MCF 10A (cell line): ENCODE measurements around the gene SELL. TPM values are rescaled to one million over a fixed set of nuclear protein-coding genes. Genes with fewer than 3 reads are reported as not detected.

Source experiments
- BruUV-seq: library from RNA; stranded (reverse); fragments of 400-500 nt; replicated peaks from 2 replicates; lab custom pipeline; 2021; lab: Mats Ljungman, UMichigan
- CTCF ChIA-PET: fragments of 300-600 bp; sonication (Branson Sonifier 250); formaldehyde crosslinking; extraction: SDS; loops from one replicate; lab custom pipeline; 2021; ENCODE audit warnings: antibody characterized with exemption, inconsistent platforms; lab: Yijun Ruan, JAX
- POLR2A ChIA-PET: fragments of 300-600, 350-650 bp; sonication (Branson Sonifier 250); formaldehyde crosslinking; extraction: SDS; loops from one replicate; lab custom pipeline; 2020; ENCODE audit warnings: antibody characterized with exemption, inconsistent platforms; lab: Yijun Ruan, JAX
- DNase-seq: peaks from one replicate; pipeline ENCODE4 v3.0.0-alpha.2; 2018; ENCODE audit not compliant: unreplicated experiment
- H3K27ac Mint-ChIP-seq: one replicate; pipeline ENCODE4 v1.8.0; 2022; ENCODE audit warnings: mild to moderate bottlenecking, low read depth, mixed read lengths; ENCODE audit not compliant: unreplicated experiment
- H3K27me3 Mint-ChIP-seq: one replicate; pipeline ENCODE4 v1.8.0; 2022; ENCODE audit warnings: mixed read lengths; ENCODE audit not compliant: insufficient read depth, unreplicated experiment
- H3K36me3 Mint-ChIP-seq: one replicate; pipeline ENCODE4 v1.8.0; 2022; ENCODE audit warnings: mild to moderate bottlenecking, moderate library complexity, mixed read lengths; ENCODE audit not compliant: insufficient read depth, unreplicated experiment
- H3K4me1 Mint-ChIP-seq: one replicate; pipeline ENCODE4 v1.8.0; 2022; ENCODE audit warnings: mixed read lengths; ENCODE audit not compliant: insufficient read depth, unreplicated experiment
- H3K4me3 Mint-ChIP-seq: one replicate; pipeline ENCODE4 v1.8.0; 2022; ENCODE audit warnings: mild to moderate bottlenecking, moderate library complexity, mixed read lengths; ENCODE audit not compliant: unreplicated experiment
- H3K9me3 Mint-ChIP-seq: one replicate; pipeline ENCODE4 v1.8.0; 2022; ENCODE audit warnings: mixed read lengths; ENCODE audit not compliant: unreplicated experiment
- CTCF ChIP-seq: fragments of 200-600 bp; IDR thresholded peaks from one replicate; pipeline ENCODE4 v1.8.0; 2022; ENCODE audit warnings: antibody characterized with exemption, mild to moderate bottlenecking; ENCODE audit not compliant: unreplicated experiment
- intact Hi-C: fragments of 100-400 bp; cut with micrococcal nuclease; formaldehyde crosslinking; loops from 2 replicates; pipeline ENCODE4 v1.14.1; 2022
- total RNA-seq: library from RNA; stranded (reverse); gene quantifications from 2 replicates; pipeline ENCODE4 v1.2.3, GENCODE V29; 2022

SELL gene
- total RNA-seq, 1 experiment from 2014 or later, result not detected

DNA sequence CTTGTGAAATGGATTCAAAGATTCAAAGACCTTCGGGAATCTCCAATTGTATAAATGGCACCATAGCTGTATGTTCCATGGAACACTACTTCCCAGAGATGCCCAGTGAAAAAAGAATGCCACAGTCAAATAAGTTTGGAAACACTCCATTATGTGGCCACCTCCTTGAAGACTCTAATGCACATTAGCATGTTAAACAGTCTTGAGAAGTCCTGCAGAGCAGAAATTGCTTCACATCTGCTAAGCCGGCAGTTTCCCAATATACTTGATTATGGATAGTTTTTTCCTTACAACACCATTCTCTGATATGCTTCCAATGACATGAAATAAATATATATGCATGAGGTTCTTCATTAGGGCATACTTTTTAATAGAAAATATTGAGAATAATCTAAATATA is 35.1 kb upstream of the SELL start:
- DNase-seq, result no peak
- no peak overlapping the region for H3K27ac Mint-ChIP-seq
- no peaks in the 10 kb centered on the region for H3K9me3 Mint-ChIP-seq
- H3K4me1 Mint-ChIP-seq, result peaks cover 6% of the 10 kb centered on the region
- no peaks in the 10 kb centered on the region for H3K36me3 Mint-ChIP-seq
- BruUV-seq, result no TSS peak
- intact Hi-C loops, result no loop called here
- no peak overlapping the region for H3K4me3 Mint-ChIP-seq
- CTCF ChIA-PET, result interaction anchor here (0.6 to 0.7 kb wide), 2 partner anchors 29 to 35 kb away, joined by 3 to 4 read pairs; no protein-coding TSS in a partner anchor
- TF ChIP-seq CTCF, result no peak
- POLR2A ChIA-PET, result interaction anchor here (0.7 kb wide), 1 partner anchor 8 kb away, joined by 3 read pairs; no protein-coding TSS in a partner anchor
- H3K27me3 Mint-ChIP-seq, result no peaks in the 10 kb centered on the region

DNA sequence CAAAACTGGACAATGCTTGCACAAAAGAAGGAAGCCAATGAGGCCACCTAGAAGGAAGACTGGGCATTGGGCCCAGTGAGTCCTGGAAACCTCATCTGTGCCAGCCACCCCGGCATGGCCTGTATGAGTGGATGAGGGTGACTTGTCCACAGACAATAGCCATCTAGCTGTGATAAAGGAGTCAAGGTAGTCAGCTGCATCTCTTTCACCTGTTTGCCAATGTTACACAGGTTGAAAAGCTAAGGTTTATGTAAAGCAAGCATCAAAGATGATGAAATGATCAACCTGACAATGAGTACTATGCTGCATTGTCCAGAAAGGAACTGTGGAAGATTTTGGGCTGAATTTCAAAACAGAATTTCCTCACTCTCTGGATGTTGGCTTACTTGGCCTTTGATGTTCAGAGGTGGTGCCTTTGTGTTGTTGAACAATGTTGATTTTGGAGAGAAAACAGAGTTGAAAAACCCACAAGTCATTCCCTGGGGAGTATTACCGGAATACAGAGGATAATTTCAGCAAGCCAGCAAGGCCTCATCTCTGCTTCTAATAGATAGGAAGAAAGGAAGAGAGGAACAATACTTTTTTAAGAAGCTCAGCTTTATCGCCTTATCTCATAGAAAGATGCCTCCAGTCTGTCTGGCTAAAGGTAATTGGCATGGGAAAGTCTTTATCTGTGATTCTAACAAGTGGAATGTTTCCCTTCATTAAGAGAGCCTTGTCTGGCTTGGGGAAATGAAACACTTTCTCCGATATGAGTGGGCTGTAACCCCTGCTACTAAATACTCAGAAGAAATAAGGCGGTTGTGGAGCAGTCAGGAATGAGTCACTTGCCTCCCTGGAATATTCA is 33.8 kb upstream of the SELL start:
- H3K36me3 Mint-ChIP-seq, result no peaks in the 10 kb centered on the region
- TF ChIP-seq CTCF, result no peak
- no peak overlapping the region for H3K27ac Mint-ChIP-seq
- peaks cover 6% of the 10 kb centered on the region for H3K4me1 Mint-ChIP-seq
- DNase-seq, result peak; percentile 78
- no peak overlapping the region for H3K4me3 Mint-ChIP-seq
- no TSS peak for BruUV-seq
- POLR2A ChIA-PET, result interaction anchor here (0.6 kb wide), 1 partner anchor 27 kb away, joined by 3 read pairs; no protein-coding TSS in a partner anchor
- no peaks in the 10 kb centered on the region for H3K9me3 Mint-ChIP-seq
- CTCF ChIA-PET, result interaction anchor here (0.6 to 1.5 kb wide), 4 partner anchors 32 to 1330 kb away, joined by 3 to 4 read pairs (median 3); no protein-coding TSS in a partner anchor
- intact Hi-C loops, result no loop called here
- peaks cover 4% of the 10 kb centered on the region for H3K27me3 Mint-ChIP-seq

DNA sequence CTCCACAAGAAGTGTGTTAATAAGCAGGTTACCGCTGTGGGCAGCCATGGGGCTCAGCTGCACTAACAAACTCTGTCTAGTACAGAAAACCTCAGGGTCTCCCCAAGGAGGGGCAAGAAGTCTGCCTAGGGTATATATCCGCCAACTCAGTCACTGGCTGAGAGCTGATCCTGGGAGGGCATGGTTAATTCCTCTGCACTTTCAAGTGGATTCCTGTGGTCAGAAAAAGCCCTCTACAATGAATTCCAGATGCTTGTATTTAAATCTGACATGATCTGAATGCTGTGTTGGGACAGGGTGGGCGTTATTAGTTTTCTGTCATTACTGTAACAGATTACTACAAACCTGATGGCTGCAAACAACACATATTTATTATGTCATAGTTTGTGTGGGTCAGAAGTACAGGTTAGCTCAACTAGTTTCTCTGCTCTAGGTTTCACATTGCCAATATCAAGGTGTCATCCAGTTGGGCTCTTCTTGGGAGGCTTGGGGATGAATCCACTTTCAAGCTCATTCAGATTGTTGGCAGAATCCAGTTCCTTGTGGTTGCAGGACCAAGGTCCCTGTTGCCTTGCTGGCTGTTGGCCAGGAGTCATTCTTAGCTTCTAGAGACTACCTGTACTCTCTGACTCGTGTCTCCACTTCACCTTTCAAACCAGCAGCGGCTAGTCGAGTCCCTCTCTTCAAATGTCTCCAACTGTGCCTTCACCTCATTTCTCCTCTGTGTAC is 30.4 kb upstream of the SELL start:
- CTCF ChIA-PET, result interaction anchor here (1.5 to 2.1 kb wide), 2 partner anchors 30 to 52 kb away, joined by 3 to 9 read pairs; no protein-coding TSS in a partner anchor
- no peaks in the 10 kb centered on the region for H3K36me3 Mint-ChIP-seq
- H3K27me3 Mint-ChIP-seq, result peaks cover 14% of the 10 kb centered on the region
- H3K4me1 Mint-ChIP-seq, result peaks cover 6% of the 10 kb centered on the region
- no peak for TF ChIP-seq CTCF
- intact Hi-C loops, result no loop called here
- H3K4me3 Mint-ChIP-seq, result no peak overlapping the region
- H3K27ac Mint-ChIP-seq, result no peak overlapping the region
- no peak for DNase-seq
- BruUV-seq, result no TSS peak
- H3K9me3 Mint-ChIP-seq, result no peaks in the 10 kb centered on the region
- POLR2A ChIA-PET, result interaction anchor here (0.6 kb wide), 1 partner anchor 11 kb away, joined by 3 read pairs; no protein-coding TSS in a partner anchor

DNA sequence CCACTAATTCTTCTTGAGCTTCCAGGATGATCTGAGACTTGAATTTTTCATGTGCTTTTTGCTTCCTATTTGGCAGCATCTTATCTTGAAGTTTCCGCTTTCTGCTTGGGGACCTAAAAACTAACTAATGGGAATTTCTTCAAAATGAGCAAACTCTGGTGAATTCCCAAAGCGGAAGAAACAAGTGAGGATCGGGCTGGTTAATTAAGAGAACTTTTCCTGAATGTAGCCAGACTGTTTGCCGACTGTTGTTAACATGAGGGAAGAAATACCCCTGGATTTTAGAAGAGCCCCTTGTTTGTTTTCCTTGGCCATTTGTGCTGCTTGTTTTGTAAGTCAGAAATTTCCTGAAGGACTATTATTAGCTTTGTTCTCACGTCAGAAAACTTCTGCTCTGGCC is 28.6 kb upstream of the SELL start:
- H3K36me3 Mint-ChIP-seq, result no peaks in the 10 kb centered on the region
- TF ChIP-seq CTCF, result no peak
- DNase-seq, result no peak
- no peaks in the 10 kb centered on the region for H3K4me1 Mint-ChIP-seq
- H3K9me3 Mint-ChIP-seq, result no peaks in the 10 kb centered on the region
- BruUV-seq, result no TSS peak
- intact Hi-C loops, result no loop called here
- no peak overlapping the region for H3K4me3 Mint-ChIP-seq
- H3K27ac Mint-ChIP-seq, result no peak overlapping the region
- ChIA-PET POLR2A (no interaction called here), CTCF (interaction anchor here (0.9 to 1.1 kb wide), 2 partner anchors 14 to 50 kb away, joined by 3 to 4 read pairs; no protein-coding TSS in a partner anchor)
- H3K27me3 Mint-ChIP-seq, result peaks cover 14% of the 10 kb centered on the region
